ENCODE results near the gene RAVER2. TPM values are rescaled to one million over a fixed set of nuclear protein-coding genes. Genes with fewer than 3 reads are reported as not detected.

RAVER2 gene
- total and polyA plus RNA-seq, 2 donors (not counting 1 experiment from before 2014, with no cell fraction given), result 0.82 to 1.4 TPM

GRCh38 chr1:64822621-64823020 lies 77.7 kb downstream of the RAVER2 start:
- H3K4me3 ChIP-seq (ENCODE audit: control extremely low read depth in 1 of 5, extremely low read depth in 1 of 5, insufficient read depth in 1 of 5, low read depth in 2 of 5, low read length in 4 of 5), result no peak overlapping the region
- no peak overlapping the region for H3K27ac ChIP-seq (ENCODE audit: low read length in 2 of 2)
- H3K4me1 ChIP-seq (ENCODE audit: control insufficient read depth in 2 of 2, insufficient read depth in 2 of 2, low read length in 2 of 2), result peaks cover 0 to 6% of the 10 kb centered on the region in 2 donors
- no peaks in the 10 kb centered on the region for H3K9me3 Mint-ChIP-seq (ENCODE audit: insufficient read depth)
- H3K9me3 ChIP-seq (ENCODE audit: control extremely low read depth in 1 of 3, control insufficient read depth in 2 of 3, insufficient read depth in 1 of 3, low read length in 2 of 3), result no peaks in the 10 kb centered on the region
- H3K36me3 ChIP-seq (replicated peaks in 1 of 2; ENCODE audit: control extremely low read depth in 1 of 2, control insufficient read depth in 1 of 2, extremely low read depth in 1 of 2, insufficient read depth in 2 of 2, low read length in 1 of 2), result no peaks in the 10 kb centered on the region
- peaks cover 12% of the 10 kb centered on the region for H3K4me1 Mint-ChIP-seq
- no peaks in the 10 kb centered on the region for H4K20me1 ChIP-seq (ENCODE audit: control insufficient read depth, insufficient read depth, low read length, poor library complexity, severe bottlenecking)
- no peak overlapping the region for H3K4me2 ChIP-seq (replicated peaks; ENCODE audit: low read depth, low read length, poor library complexity, severe bottlenecking)
- TF ChIP-seq EZH2 (IDR thresholded peaks at IDR 0.05; ENCODE audit: borderline replicate concordance, insufficient read depth, low read depth, low read length, poor library complexity, severe bottlenecking) (no peak), CTCF (IDR thresholded peaks at IDR 0.05) (no peak)
- no peaks in the 10 kb centered on the region for H3K27me3 ChIP-seq (replicated peaks in 1 of 4; ENCODE audit: control extremely low read depth in 1 of 4, control insufficient read depth in 3 of 4, insufficient read depth in 4 of 4, low read length in 3 of 4)
- H3K27me3 Mint-ChIP-seq, result no peaks in the 10 kb centered on the region
- H3K27ac Mint-ChIP-seq, result no peak overlapping the region
- no peak overlapping the region for H3K9ac ChIP-seq (ENCODE audit: low read length)
- POLR2A ChIA-PET, result no interaction called here
- CTCF ChIA-PET, result interaction anchor here (1.0 to 3.4 kb wide), 8 partner anchors 12 to 140 kb away, joined by 3 to 25 read pairs (median 12); partner anchors contain the start of gene RAVER2
- no peak overlapping the region for H3K4me3 Mint-ChIP-seq
- ATAC-seq (ENCODE audit: low read depth), result no peak
- intact Hi-C loops (cut with micrococcal nuclease), result loop anchor here (5.0 to 10.0 kb wide), 2 partner anchors 220 to 1208 kb away; no protein-coding TSS in a partner anchor
- no peak for DNase-seq
- H2AFZ ChIP-seq (ENCODE audit: insufficient read depth, low read depth, low read length, poor library complexity, severe bottlenecking), result no peak overlapping the region
- no CpG with 5 or more reads among the region's 1 CpG for WGBS (ENCODE audit: insufficient coverage)
- no peaks in the 10 kb centered on the region for H3K79me2 ChIP-seq (ENCODE audit: control insufficient read depth, insufficient read depth, low read length)

- no peaks in the 10 kb centered on the region for H3K27me3 Mint-ChIP-seq
- no peaks in the 10 kb centered on the region for H3K27me3 ChIP-seq (replicated peaks in 1 of 4; ENCODE audit: control extremely low read depth in 1 of 4, control insufficient read depth in 3 of 4, insufficient read depth in 4 of 4, low read length in 3 of 4)
- ATAC-seq (ENCODE audit: low read depth), result peak; percentile 58
- H3K4me3 ChIP-seq (ENCODE audit: control extremely low read depth in 1 of 5, extremely low read depth in 1 of 5, insufficient read depth in 1 of 5, low read depth in 2 of 5, low read length in 4 of 5), result no peak overlapping the region
- intact Hi-C loops (cut with micrococcal nuclease), result loop anchor here (1.0 to 10.0 kb wide), 4 partner anchors 80 to 1209 kb away; no protein-coding TSS in a partner anchor
- no peak overlapping the region for H3K27ac Mint-ChIP-seq
- H2AFZ ChIP-seq (ENCODE audit: insufficient read depth, low read depth, low read length, poor library complexity, severe bottlenecking), result no peak overlapping the region
- H3K4me1 Mint-ChIP-seq, result peaks cover 24% of the 10 kb centered on the region
- WGBS (ENCODE audit: insufficient coverage), result 76% methylated on average over 4 of the region's 11 CpGs
- H3K27ac ChIP-seq (ENCODE audit: low read length in 2 of 2), result no peak overlapping the region
- no peaks in the 10 kb centered on the region for H3K36me3 ChIP-seq (replicated peaks in 1 of 2; ENCODE audit: control extremely low read depth in 1 of 2, control insufficient read depth in 1 of 2, extremely low read depth in 1 of 2, insufficient read depth in 2 of 2, low read length in 1 of 2)
- no peaks in the 10 kb centered on the region for H3K9me3 ChIP-seq (ENCODE audit: control extremely low read depth in 1 of 3, control insufficient read depth in 2 of 3, insufficient read depth in 1 of 3, low read length in 2 of 3)
- peak overlapping the region; percentile 23 for H3K4me2 ChIP-seq (replicated peaks; ENCODE audit: low read depth, low read length, poor library complexity, severe bottlenecking)
- CTCF ChIA-PET, result interaction anchor here (0.6 to 3.4 kb wide), 25 partner anchors 8 to 1205 kb away, joined by 3 to 25 read pairs (median 4); partner anchors contain the start of gene RAVER2
- no peaks in the 10 kb centered on the region for H3K9me3 Mint-ChIP-seq (ENCODE audit: insufficient read depth)
- peak; percentile 76 for DNase-seq
- POLR2A ChIA-PET, result no interaction called here
- H4K20me1 ChIP-seq (ENCODE audit: control insufficient read depth, insufficient read depth, low read length, poor library complexity, severe bottlenecking), result no peaks in the 10 kb centered on the region
- H3K4me3 Mint-ChIP-seq, result no peak overlapping the region
- H3K9ac ChIP-seq (ENCODE audit: low read length), result no peak overlapping the region
- peaks cover 2 to 9% of the 10 kb centered on the region in 2 donors for H3K4me1 ChIP-seq (ENCODE audit: control insufficient read depth in 2 of 2, insufficient read depth in 2 of 2, low read length in 2 of 2)
- H3K79me2 ChIP-seq (ENCODE audit: control insufficient read depth, insufficient read depth, low read length), result no peaks in the 10 kb centered on the region
- TF ChIP-seq EZH2 (IDR thresholded peaks at IDR 0.05; ENCODE audit: borderline replicate concordance, insufficient read depth, low read depth, low read length, poor library complexity, severe bottlenecking) (no peak), CTCF (IDR thresholded peaks at IDR 0.05) (peak; percentile 89)
Measured at GRCh38 chr1:64823691-64824476, 79.0 kb downstream of the RAVER2 start.
